Daoy (cell line): ENCODE measurements around the gene RNF17. TPM values are rescaled to one million over a fixed set of nuclear protein-coding genes. Genes with fewer than 3 reads are reported as not detected.
"Not testable (repeated sequence)": the region's sequence is repeated elsewhere in the genome, so short reads cannot be mapped to it uniquely, and the experiment has no call there.

Experiments used
- DNase-seq: peaks from one replicate; pipeline ENCODE4 v3.0.0-alpha.2; 2015; ENCODE audit warnings: low read depth
- total RNA-seq: library from RNA; depleted of rRNA; stranded (reverse); fragments of >200 nt; shearing (Covaris generic); gene quantifications from 2 replicates; pipeline ENCODE4 v1.2.3, GENCODE V29; 2014; rRNA removed

Gene RNF17, protein sequence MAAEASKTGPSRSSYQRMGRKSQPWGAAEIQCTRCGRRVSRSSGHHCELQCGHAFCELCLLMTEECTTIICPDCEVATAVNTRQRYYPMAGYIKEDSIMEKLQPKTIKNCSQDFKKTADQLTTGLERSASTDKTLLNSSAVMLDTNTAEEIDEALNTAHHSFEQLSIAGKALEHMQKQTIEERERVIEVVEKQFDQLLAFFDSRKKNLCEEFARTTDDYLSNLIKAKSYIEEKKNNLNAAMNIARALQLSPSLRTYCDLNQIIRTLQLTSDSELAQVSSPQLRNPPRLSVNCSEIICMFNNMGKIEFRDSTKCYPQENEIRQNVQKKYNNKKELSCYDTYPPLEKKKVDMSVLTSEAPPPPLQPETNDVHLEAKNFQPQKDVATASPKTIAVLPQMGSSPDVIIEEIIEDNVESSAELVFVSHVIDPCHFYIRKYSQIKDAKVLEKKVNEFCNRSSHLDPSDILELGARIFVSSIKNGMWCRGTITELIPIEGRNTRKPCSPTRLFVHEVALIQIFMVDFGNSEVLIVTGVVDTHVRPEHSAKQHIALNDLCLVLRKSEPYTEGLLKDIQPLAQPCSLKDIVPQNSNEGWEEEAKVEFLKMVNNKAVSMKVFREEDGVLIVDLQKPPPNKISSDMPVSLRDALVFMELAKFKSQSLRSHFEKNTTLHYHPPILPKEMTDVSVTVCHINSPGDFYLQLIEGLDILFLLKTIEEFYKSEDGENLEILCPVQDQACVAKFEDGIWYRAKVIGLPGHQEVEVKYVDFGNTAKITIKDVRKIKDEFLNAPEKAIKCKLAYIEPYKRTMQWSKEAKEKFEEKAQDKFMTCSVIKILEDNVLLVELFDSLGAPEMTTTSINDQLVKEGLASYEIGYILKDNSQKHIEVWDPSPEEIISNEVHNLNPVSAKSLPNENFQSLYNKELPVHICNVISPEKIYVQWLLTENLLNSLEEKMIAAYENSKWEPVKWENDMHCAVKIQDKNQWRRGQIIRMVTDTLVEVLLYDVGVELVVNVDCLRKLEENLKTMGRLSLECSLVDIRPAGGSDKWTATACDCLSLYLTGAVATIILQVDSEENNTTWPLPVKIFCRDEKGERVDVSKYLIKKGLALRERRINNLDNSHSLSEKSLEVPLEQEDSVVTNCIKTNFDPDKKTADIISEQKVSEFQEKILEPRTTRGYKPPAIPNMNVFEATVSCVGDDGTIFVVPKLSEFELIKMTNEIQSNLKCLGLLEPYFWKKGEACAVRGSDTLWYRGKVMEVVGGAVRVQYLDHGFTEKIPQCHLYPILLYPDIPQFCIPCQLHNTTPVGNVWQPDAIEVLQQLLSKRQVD (N-terminal part only)
- total RNA-seq: not detected in 2 replicates

DNA sequence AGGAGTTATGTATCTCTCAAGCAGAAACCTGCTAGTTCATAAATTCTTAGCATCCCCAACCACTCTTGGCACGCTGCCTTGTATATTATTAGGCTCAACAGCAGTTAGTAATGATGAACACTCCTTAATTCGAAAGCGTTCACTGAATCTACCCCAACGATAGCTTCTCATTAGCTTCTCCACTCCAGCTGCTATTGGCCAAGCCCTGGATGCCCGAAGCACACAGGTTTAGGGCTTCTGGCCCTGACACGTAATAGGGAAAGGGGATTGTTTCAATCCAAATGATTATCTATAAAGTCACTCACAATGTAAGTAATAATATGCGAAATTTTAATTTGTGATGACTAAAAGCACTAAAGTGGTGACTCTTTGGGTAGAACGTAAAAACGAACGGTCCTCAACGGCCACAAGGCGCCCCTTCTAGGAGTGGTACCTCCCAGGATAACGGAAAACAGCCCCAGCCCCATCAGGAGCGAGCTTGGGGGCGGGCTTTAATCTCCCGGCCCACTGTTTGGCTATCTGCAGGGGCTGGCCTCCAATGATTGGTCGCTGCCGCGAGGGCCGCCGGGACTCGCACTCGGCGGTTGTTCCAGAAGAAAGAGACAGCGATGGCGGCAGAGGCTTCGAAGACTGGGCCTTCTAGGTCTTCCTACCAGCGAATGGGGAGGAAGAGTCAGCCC is at the start of gene RNF17:
Gene RNF17 (plus strand): TSS at position 574 of the 680 bp plus-strand sequence. CDS start 35 bp downstream, at position 609.
- no peak for DNase-seq

DNA sequence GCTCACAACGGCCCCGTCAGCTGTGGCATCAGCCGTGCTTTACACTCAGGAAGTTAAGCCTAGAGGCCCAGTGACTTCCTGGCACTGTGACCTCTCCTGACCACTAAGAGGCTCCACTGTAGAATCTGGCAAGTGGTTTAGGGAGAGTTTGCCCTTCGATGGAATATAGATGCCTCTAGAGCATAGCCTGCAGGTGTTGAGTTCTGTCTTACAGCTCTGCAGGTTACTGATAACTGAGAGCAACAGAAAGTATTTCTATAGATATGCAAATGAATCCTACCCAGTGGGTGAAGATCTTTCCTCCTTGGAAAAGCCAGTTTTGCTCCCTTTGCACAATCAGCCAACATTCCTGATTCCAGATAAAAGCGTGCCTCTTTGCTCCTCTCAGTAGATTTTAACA is 48.0 kb upstream of the RNF17 start:
- no peak for DNase-seq

DNA sequence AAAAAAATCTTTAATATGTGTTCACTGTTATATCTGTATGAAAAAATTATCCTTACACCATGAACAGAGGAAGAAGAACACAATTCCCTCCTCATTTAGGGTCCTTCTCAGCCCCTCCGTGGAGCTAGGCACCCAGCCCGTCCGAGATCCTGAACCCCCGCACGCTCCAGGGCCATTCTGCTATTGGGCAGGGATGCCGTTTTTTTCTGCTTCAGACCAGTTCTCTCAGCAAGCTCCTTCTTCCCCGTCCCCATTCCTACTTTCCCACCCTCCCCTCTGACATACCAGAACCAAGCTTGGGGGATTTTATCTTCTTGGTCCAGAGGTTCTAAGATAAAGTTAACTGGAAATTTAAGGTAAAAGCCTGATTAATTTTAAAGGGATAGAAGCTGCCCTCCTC is 47.5 kb upstream of the RNF17 start:
- DNase-seq: no peak

DNA sequence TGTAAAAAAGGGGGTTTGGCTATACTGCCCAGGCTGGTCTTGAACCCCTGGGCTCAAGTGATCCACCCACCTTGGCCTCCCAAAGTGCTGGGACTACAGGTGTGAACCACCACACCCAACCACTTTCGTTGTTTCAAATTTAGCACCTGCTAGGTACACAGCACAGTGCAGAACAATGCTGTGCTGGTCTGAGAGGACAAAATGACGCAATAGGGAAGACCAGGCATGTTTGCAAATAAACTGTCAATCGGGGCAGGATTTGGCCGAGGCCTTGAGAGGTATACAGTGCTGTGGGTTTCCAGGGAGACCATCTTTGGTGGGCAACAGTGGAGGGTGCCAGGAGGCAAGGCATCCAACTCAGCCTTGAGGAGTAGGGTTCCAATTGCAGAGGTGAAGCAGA is 46.8 kb upstream of the RNF17 start:
- DNase-seq: no peak

DNA sequence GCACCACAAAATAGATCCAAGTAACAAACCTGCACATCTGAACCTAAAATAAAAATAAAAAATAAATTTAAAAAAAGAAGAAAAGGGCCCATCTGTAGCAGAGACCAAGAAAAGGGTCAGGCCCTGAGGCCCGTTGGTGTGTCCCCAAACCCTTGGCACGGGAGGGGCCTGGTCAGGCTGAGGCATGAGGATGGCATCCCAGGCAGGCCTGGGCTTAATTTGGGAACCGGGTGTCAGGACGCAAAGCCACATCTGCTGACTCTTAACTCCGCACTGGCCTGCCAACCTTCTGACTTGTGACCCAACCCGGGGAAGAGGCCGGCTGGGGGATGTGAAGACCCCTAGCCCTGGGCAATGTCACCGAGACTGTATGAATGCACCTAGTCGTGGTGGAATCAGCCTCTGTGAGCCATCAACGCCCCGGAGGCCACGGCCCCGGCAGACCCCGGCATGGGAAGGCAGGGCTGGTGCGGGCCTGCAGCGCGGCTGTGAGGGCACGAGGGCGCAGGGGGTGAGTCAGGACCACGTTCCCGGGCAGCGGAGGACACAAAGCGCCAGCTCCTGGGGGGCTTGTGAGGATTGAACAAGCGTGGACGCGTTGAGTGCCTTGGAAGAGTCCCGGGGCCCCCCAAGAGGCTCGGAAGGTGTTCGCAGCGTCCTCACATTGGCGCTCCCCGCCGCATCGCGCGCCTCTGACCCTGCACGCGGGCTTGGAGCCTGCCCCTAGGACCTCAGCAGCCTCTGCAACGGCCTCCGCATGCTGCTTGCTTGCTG is 45.6 kb upstream of the RNF17 start:
- no peak for DNase-seq

DNA sequence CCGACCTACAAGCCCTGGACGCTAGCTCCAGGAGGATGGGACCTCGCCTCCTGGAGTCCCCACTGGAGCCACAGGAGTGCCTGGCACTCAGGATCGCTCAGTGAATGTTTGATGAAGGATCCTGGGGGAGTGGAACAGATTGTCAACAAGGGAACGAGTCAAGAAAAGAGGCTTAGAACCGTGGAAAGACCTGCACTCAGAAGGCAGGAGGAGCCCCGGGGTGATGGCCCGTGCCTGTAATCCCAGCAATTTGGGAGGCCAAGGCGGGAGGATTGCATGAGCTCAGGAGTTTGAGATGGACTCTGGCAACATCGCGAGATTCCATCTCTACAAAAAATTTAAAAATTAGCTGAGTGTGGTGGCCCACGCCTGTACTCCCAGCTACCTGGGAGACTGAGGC is 44.8 kb upstream of the RNF17 start:
- DNase-seq: no peak

DNA sequence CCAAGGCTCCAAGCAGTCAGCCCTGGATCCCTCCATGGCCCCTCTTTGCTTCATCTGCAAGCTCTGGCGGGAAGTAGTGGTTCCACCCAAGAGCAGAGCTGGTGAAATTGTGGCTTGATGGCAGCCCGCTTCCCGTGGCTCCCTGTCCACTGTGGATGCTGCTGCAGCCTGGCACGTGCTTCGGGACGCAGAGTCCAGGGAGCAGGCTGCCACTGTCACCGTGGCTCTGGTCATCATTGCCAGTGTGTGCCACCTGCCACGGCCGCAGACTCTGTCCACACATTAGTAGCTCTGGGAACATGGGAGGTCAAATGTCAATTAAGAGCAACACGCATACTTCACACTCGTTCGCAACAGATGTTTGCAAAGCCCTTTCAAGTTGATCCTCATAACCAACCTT is 40.8 kb upstream of the RNF17 start:
- DNase-seq: no peak

DNA sequence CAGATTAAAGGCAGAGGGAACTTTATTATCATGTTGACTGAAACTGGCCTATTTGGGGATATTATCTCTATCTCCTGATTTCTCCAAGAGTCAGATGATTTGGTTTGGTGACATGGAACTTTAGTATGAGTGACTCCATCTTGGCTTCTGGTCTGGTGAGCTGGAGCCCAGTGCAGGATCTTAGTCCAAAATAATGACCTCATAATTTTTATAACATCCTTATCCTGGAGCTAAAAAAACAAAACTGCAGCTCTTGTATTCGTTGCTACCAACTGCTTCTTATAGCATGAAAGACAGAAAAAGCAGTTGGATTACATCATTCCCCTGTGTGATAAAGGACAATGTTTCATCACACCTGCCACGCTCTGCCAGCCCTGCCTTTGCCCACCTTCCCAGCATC is 39.3 kb upstream of the RNF17 start:
- no peak for DNase-seq

DNA sequence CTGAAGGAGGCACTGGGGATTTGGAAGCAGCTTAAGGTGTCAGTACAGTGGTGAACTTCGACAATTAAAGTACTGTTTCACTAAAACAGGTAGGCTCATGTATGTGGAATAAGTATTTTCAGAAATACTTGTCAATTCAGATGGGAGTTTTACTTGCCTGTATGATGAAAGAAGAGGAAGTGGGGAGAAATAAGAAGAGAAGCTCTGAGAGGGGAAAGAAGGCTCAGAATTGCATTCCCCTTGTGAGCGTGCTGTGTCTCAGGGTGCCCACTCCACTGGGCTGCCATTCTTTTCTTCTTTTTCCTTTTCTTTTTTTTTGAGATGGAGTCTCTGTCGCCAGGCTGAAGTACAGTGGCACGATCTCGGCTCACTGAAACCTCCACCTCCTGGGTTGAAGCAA is 38.6 kb upstream of the RNF17 start:
- DNase-seq: no peak

DNA sequence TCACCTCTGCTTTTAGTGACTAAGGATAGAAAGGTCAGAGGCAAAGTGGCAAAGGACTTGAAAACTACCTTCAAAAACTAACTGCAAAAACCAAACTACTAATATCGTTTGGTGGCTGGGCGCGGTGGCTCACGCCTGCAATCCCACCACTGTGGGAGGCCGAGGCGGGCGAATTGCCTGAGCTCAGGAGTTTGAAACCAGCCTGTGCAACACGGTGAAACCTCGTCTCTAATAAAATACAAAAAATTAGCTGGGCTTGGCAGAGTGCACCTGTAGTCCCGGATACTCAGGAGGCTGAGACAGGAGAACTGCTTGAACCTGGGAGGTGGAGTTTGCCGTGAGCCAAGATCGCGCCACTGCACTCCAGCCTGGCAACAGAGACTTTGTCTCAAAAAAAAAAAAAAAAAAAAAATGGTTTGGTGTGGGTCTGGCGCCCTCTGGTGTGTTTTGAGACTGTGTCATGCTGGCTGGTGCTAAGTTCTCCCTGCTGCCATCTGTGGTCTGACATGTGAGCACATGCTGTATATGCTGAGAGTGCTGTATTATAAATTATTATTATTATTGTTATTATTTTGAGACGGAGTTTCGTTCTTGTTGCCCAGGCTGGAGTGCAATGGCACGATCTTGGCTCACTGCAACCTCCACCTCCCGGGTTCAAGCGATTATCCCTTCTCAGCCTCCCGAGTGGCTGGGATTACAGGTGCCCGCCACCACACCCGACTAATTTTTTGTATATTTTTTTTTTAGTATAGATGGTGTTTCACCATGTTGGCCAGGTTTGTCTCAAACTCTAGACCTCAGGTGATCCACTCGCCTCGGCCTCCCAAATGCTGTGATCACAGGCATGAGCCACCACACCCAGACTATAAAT is 36.0 kb upstream of the RNF17 start:
- peak; percentile 73 for DNase-seq

DNA sequence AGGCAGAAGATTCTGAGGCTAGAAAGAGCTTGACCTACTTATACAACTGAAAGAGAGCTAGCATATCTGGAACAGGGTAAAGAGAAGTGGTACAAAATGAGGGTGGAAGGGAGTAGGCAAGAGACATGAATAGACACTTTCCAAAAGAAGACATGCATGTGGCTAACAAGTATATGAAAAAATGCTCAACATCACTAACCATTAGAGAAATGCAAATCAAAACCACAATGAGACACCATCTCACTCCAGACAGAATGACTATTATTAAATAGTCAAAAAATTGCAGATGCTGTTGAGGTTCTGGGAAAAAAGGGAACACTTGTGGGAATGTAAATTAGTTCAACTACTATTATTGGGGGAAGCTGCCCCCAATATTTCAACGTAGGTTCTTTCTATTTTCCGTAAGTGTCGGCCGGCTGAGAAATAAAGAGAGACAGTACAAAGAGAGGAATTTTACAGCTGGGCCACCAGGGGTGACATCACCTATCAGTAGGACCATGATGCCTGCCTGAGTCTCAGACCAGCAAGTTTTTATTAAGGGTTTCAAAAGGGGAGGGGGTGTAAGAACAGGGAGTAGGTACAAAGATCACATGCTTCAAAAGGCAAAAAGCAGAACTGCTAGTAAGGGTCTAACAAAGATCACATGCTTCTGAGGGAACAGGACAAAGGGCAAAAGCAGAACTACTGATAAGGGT is 32.9 kb upstream of the RNF17 start:
- not testable (repeated sequence) for DNase-seq

DNA sequence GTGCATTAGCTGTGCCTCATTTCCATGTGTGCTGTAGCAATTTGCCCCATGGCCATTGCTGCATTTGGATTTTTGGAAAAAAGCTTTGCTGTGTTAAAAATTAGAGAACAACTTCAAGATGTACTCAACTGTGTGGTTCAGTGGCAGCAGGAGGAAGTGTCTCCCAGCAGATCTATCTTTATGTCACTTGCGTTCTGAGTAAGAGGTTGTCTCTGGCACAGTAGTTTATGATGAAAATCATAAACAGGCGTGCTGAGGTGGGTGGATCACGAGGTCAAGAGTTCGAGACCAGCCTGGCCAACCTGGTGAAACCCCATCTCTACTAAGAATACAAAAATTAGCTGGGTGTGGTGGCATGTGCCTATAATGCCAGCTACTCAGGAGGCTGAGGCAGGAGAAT is 29.0 kb upstream of the RNF17 start:
- DNase-seq: no peak

DNA sequence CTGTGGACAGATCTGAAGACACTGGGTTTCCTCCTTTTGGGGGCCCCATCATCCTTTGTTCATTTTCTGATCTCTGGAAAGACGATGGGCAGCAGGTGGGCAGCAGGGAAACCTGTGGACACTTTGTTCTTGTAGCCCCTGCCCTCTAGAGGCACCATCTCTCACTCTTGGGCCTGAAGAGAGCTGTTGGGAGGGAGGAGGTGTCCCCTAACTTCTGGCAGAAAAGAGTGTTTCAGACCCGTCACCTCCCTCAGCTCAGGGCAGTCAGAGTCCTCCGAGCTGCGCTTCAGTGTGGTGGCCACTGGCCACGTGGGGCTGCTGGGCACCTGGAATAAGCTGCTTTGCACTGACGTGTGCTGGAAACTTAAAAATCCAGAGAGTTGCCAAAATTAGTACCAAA is 26.9 kb upstream of the RNF17 start:
- no peak for DNase-seq

DNA sequence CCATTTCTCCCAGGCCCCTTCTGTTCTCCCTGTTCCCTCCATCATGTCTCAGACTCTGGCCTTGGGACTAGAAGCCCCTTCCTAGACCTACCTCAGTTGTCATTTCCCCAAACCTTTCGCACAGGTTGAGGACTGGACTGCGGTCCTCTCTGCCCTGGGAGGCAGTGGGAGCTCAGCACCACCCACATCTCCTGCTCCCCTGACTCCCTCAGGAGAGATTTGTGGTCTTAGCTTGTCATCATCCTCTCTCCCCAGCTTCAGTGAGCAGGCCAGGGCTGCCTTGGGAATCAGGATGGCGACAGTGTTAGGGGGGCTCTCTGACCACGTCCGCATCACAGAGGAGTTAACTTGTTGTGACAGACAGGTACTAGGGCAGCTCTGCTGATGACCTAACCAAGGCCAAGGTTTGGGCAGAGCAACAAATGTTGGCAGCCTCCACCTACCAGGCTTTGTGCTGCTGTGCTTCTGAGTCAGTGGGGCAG is 25.6 kb upstream of the RNF17 start:
- no peak for DNase-seq

DNA sequence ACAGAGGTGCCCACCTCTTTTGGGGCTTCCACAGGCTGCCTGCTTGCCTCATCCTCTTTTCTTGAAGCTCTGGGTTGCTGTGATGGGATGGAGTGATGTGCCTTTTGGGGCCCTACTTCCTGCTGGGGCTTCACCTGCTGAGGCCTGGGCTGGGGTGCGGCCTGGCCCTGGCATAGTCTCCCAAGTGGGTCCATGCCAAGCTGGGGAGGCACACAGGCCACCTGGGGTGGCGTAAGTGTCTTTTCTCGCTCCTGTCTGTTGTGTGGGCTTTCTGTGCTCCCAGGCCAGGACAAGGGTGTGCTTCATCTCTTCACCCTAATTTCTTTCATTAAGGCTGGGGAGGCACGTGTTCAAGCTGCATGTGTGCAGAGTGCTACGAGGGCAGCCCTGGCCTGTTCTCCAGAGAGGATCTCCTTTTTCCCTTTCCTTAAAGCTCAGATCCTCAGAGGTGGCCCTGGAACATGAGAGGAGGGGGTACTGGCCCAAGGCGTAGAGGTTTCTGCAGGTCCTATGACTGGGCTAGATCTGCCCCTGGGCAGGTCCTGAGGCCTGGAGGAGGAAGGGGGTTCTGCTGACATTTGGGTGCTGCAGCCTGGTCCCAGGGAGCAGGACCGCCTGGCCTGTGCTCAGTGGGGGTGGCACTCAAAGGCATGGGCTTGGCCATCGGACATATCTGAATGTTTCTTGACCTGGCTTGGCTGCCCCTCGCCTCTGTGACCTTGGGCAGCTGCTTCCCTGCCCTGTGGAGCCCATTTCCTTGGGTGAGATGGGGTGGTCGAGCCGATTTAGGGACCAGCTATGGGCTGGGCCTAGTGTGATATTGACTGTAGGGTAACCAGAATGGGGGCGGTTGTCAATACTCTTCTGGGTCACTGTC is 23.7 kb upstream of the RNF17 start:
- DNase-seq: no peak

DNA sequence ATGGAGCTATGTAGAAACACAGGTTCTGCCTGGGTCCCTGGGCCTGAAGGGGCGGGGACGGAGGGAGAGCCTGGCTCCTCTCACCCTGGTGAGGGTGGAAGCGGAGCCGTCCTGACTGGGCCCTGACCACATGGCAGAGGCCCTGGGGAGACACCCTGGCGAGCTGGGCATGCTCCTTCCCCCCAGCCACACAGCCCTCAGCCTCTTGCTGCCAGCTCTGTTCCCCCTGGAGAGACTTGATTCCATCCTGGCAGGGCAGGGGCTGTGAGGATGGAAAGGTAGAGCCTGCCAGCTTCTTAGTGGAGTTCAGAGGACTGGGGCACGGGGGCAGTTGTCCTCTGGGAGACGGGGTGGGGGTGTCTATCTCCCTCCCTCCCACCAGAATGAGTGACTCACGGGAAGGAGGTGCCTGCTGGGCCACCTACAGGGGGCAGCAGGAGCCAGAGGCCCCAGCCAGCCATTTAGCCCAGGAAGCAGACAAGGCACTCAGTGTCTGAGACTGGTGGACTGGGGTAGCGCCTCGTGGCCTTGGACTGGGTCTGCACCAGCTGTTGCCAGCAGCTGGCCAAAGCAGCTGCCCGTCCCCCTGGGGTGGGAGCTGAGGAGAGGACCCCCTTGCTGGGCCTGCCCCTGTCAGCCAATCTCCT is 22.8 kb upstream of the RNF17 start:
- DNase-seq: peak; percentile 31

DNA sequence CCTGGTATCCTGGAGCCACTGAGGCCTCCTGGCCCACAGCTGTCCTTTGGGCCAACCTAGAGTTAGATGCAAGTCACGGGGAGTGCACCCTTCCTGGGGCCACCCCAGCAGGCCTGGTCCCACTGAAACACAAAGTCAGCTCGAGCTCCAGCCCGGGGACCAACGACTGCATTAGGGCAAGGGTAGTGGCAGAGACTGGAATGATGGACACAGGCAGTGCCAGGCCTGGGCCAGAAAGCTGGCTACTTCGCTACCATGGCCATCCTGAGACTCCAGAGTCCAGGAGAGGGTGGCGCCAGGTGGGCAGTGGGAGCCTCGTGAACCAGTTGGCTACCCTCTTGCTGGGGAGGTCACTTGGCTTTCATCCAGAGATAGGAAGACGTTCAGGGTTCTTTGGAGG is 22.2 kb upstream of the RNF17 start:
- DNase-seq: no peak
